Measurements from ENCODE around the gene MAN1A2.
"Not testable (repeated sequence)": the region's sequence is repeated elsewhere in the genome, so short reads cannot be mapped to it uniquely, and the experiment has no call there.

Gene MAN1A2

DNA sequence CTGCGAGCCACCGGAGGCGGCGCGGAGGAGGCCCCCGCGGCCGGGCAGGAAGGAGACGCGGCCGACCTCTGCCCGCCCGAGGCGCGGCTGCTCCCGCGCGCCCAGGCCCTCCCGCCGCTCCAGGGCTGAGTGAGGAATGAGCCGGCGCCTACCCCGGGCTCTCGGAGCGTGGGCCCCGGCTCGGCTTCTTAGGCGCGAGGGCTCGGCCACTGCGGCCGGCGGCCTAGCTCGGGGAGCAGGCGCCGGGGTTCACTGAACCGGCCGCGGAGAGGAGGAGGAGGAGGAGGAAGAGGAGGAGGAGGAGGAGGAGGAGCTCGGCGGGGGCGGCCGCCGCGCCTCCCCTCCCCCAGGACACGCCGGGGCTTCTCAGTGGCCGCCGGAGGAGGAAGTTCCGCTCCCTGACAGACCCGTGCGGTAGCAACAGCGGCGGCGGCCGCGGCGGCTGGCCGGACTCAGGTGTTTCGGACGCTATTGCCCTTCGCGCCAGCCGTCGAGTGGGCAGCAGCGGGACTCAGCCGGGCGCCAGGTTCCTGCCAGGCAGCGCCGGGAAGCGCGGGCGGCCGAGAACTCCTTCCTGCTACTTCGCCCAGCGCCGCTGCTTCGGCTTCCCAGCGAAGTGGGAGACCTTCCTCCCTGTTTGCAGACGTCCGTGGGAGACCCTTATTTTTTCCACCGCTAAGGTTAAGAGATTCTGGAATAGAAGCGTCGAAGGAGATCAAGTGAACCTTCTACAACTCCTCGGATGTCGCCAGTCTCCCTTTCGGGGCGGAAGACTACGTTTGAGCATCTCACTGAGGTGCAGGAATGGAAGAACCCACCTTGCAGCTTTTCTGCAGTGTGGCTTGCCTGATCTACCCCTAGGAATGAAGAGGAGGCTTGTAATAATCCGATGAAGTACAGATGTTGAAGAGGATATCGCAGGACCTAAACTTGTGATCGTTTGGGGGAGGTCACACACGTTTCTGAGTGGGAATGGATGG lies at the start of gene MAN1A2:
TSS of gene MAN1A2 (plus strand) at position 404 of the 980 bp plus-strand sequence. CDS start 735 bp downstream, outside the sequence.
- peaks cover 4 to 51% (median 42%) of the 10 kb centered on the region in 11 experiments; a peak in 20 of 22 replicates for H4K20me1 ChIP-seq

DNA sequence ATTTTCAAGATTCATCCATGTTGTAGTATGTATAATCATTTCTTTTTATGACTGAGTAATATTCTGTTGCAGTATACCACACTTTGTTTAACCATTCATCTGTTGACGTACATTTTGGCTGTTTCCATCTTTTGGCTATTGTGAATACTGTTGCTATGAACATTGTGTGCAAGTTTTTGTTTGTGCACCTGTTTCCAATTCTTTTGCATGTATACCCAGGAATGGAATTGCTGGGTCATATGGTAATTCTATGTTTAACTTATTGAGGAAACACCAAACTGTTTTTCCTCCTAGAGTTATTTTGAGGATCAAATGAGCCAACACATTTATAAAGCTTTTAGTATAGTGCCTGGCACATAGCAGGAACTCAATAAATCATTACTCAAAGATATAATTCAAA lies 49.2 kb upstream of the MAN1A2 start:
- Histone ChIP-seq H3K36me3 (no peaks in the 10 kb centered on the region), H4K20me1 (no peaks in the 10 kb centered on the region), H3K27me3 (no peaks in the 10 kb centered on the region), H3K27ac (no peak overlapping the region), H3K9ac (no peak overlapping the region), H3K9me3 (replicated peaks in 1 of 11) (0 out of 22 replicates have a peak, but pooled peaks cover 0 to 4% (median 0%) of the 10 kb centered on the region in 11 experiments), H3K4me1 (no peaks in the 10 kb centered on the region), H3K4me3 (no peak overlapping the region), H3K4me2 (no peak overlapping the region)
- TF ChIP-seq Cebpa-rat (IDR thresholded peaks at IDR 0.05), result no peak

More for the DNA sequence above, at the start of gene MAN1A2:
- Histone ChIP-seq H3K9me3 (replicated peaks in 1 of 11) (0 out of 22 replicates have a peak, but pooled peaks cover 0 to 5% (median 0%) of the 10 kb centered on the region in 11 experiments), H3K36me3 (no peaks in the 10 kb centered on the region), H3K27ac (peak within 1 kb of the TSS; percentile 96 to 99 (median 99)), H3K27me3 (no peaks in the 10 kb centered on the region), H3K4me3 (peak within 1 kb of the TSS; percentile 78 to 100 (median 92)), H3K4me1 (peaks cover 16 to 47% (median 34%) of the 10 kb centered on the region in 10 experiments), H3K4me2 (peak within 1 kb of the TSS; percentile 79 to 98 (median 92)), H3K9ac (peak within 1 kb of the TSS; percentile 97 to 99 (median 98))
- no peak for TF ChIP-seq Cebpa-rat (IDR thresholded peaks at IDR 0.05)

DNA sequence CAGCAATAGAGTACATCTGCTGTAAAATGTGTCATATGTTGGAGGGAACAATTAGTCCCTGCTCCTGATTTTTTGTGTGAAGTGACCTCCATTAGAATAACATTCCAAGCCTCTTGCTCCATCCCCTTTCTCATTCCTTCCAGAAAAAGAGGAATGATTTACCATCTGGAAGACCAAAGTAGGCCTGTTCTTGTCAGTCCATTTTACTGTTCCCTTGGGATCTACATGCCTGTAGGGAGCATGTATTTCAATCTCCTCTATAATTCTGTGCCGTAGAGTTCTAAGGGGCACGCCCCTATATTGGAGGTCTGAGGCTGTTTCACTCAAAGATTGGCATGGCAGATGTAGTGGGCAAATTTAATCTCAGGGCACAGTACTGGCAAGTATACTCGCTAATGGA lies 48.8 kb upstream of the MAN1A2 start:
- no peaks in the 10 kb centered on the region for H3K27me3 ChIP-seq
- no peak overlapping the region for H3K4me2 ChIP-seq
- H4K20me1 ChIP-seq, result no peaks in the 10 kb centered on the region
- TF ChIP-seq Cebpa-rat (IDR thresholded peaks at IDR 0.05), result no peak
- H3K9ac ChIP-seq, result no peak overlapping the region
- no peak overlapping the region for H3K27ac ChIP-seq
- H3K9me3 ChIP-seq (replicated peaks in 1 of 11), result 0 out of 22 replicates have a peak, but pooled peaks cover 0 to 4% (median 0%) of the 10 kb centered on the region in 11 experiments
- no peaks in the 10 kb centered on the region for H3K4me1 ChIP-seq
- no peak overlapping the region for H3K4me3 ChIP-seq
- no peaks in the 10 kb centered on the region for H3K36me3 ChIP-seq

DNA sequence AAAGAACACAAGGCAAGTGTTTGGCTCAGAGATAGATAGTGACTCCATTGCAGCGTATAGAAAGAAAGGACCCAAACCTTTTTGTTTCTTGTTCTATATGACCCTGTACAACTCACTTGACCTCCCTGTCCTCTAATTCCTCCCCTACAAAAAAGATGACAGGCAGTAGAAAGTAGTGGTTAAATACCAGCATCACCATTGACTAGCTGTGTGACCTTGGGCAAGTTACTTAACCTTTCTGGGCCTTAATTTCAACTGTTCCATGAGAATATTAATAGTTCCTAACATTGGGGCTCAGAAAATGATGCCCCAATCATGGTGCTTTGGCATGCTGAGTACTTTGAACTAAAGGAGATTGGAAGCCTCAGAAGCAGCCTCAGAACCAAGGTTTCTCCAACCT lies 46.7 kb upstream of the MAN1A2 start:
- Histone ChIP-seq H4K20me1 (no peaks in the 10 kb centered on the region), H3K4me3 (no peak overlapping the region), H3K27ac (no peak overlapping the region), H3K9me3 (replicated peaks in 1 of 11) (no peaks in the 10 kb centered on the region), H3K4me2 (no peak overlapping the region), H3K36me3 (no peaks in the 10 kb centered on the region), H3K9ac (no peak overlapping the region), H3K27me3 (no peaks in the 10 kb centered on the region), H3K4me1 (no peaks in the 10 kb centered on the region)
- no peak for TF ChIP-seq Cebpa-rat (IDR thresholded peaks at IDR 0.05)

DNA sequence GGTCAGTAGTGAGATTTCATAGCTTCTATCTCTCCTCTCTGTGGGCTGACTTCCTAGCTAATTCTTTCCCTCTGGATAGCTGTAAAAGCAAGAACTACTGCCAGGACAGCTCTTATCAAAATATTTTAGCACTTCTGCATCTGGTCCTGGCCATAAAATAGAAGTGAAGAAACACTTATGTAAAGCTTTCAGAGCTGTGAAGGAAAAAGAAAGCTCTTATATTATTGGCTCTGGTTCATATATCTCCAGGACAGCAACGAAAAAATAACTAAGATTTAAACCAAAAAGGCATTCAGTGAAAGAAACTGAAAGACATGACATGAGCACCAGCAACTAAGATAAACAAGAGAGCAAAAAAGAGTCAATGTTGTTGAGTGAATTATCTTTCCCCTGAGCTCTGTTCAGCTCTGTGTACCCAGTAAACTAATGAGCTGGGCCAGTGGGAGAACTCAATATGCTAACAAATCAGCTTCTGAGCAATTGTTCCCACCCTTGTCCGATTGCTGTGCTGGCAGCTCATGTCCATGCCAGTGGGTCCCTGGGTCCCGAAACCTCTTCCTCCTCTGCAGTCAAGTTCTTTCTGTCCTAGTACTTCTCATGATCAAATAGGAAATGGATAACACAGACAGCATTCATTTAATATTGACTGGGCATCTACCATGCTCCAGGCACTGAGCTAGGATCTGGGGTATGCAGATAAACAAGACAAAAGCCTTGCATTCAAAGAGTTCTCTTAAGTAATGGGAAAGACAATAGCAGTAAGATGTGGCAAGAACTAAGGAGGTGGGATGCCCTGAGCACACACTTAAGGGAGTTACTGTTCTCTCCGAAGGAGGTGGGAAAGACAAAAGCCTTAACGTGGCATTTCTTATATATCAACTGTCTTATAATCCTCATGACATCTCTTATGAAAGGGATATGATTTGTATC lies 45.3 kb upstream of the MAN1A2 start:
- no peak overlapping the region for H3K4me2 ChIP-seq
- no peaks in the 10 kb centered on the region for H3K4me1 ChIP-seq
- H3K9me3 ChIP-seq (replicated peaks in 1 of 11), result no peaks in the 10 kb centered on the region
- no peak overlapping the region for H3K27ac ChIP-seq
- no peaks in the 10 kb centered on the region for H4K20me1 ChIP-seq
- no peaks in the 10 kb centered on the region for H3K36me3 ChIP-seq
- H3K9ac ChIP-seq, result no peak overlapping the region
- H3K27me3 ChIP-seq, result no peaks in the 10 kb centered on the region
- no peak overlapping the region for H3K4me3 ChIP-seq
- TF ChIP-seq Cebpa-rat (IDR thresholded peaks at IDR 0.05), result no peak

DNA sequence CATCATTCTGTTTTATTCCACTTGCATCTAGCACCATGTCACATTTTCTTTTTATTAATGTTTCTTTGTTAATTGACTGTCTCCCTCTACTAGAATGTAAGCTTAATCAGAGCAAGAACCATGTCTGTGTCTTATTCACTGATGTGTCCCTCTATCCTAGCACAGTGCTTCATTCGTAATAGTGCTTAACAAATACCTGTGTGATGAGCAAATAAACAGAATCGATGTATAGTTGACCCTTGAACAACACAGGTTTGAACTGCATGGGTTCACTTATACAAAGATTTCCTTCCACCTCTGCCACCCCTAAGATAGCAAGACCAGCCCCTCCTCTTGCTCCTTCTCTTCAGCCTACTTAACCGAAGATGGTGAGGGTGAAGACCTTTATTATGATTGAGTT lies 42.9 kb upstream of the MAN1A2 start:
- H3K27me3 ChIP-seq, result no peaks in the 10 kb centered on the region
- no peak overlapping the region for H3K27ac ChIP-seq
- H4K20me1 ChIP-seq, result no peaks in the 10 kb centered on the region
- H3K4me3 ChIP-seq, result no peak overlapping the region
- no peak overlapping the region for H3K9ac ChIP-seq
- H3K4me2 ChIP-seq, result no peak overlapping the region
- no peaks in the 10 kb centered on the region for H3K4me1 ChIP-seq
- H3K36me3 ChIP-seq, result no peaks in the 10 kb centered on the region
- no peaks in the 10 kb centered on the region for H3K9me3 ChIP-seq (replicated peaks in 1 of 11)
- TF ChIP-seq Cebpa-rat (IDR thresholded peaks at IDR 0.05), result no peak

DNA sequence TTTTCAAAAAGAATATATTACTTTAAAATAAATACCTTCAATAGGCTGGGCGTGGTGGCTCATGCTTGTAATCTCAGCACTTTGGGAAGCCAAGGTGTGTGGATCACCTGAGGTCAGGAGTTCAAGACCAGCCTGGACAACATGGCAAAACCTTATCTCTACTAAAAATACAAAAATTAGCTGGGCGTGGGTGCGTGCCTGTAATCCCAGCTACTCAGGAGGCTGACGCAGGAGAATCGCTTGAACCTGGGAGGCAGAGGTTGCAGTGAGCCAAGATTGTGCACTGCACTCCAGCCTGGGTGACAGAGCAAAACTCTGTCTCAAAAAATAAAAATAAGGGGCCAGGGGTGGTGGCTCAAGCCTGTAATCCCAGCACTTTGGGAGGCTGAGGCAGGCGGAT lies 41.2 kb upstream of the MAN1A2 start:
- H4K20me1 ChIP-seq; H3K9me3 ChIP-seq (replicated peaks in 1 of 11); H3K4me3 ChIP-seq; H3K27me3 ChIP-seq; H3K4me1 ChIP-seq; H3K4me2 ChIP-seq; H3K9ac ChIP-seq; H3K27ac ChIP-seq; H3K36me3 ChIP-seq: not testable (repeated sequence)

DNA sequence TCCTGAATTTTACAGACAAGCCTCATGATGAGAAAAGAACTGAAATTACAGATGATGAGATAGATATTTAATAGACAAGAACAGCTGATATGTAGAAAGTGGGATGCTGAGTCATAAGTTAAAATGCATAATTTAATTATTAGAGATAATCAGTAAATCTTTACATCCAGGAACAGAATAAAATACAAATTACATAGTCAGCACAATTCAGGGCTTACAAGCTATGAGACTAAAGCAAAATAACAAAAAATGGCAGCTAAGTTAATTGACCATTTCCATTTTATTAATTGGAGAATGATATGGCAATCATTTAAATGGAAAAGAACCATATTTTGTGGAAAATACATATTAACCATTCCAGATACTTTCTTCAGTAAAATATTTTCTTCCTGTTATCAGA lies 40.2 kb upstream of the MAN1A2 start:
- Histone ChIP-seq H4K20me1 (no peaks in the 10 kb centered on the region), H3K4me1 (no peaks in the 10 kb centered on the region), H3K4me3 (no peak overlapping the region), H3K36me3 (no peaks in the 10 kb centered on the region), H3K9ac (no peak overlapping the region), H3K27me3 (no peaks in the 10 kb centered on the region), H3K4me2 (no peak overlapping the region), H3K27ac (no peak overlapping the region), H3K9me3 (replicated peaks in 1 of 11) (no peaks in the 10 kb centered on the region)
- TF ChIP-seq Cebpa-rat (IDR thresholded peaks at IDR 0.05), result no peak

Measured in BLaER1 treated with 17β-estradiol and CSF1 and Interleukin-3, amounts not matched to agents 10 nM and 100 nM (cell line).